ENCODE results near the gene SPPL3.

DNA sequence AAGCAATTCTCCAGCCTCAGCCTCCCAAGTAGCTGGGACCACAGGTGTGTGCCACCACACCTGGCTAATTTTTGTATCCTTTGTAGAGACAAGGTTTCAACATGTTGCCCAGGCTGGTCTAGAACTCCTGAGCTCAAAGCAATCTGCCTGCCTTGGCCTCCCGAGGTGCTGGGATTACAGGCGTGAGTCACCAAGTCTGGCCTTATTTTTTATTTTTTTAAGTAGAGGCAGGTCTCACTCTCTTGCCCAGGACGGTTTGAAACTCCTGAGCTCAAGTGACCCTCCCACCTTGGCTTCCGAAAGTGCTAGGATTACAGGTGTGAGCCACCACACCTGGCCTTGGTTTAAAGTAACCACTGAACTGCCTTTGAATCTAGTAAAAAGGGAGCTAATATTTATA is 56.8 kb downstream of the SPPL3 start:
- no peak for TF ChIP-seq POLR2A (IDR thresholded peaks at IDR 0.05; ENCODE audit: low read depth, low read length)
- no peak for TF ChIP-seq POLR2AphosphoS5 (IDR thresholded peaks at IDR 0.05; ENCODE audit: low read depth, low read length)

Measured in GM12892 (cell line).